HG02642 (cell line): Measurements from ENCODE around the gene CISTR.
A peak's percentile ranks its signal among the peaks of the same experiment; 100 is the strongest.

Experiments
- ATAC-seq: cut with Tn5 transposase; IDR thresholded peaks from one replicate; pipeline ENCODE4 v1.9.1; 2021; ENCODE audit warnings: mild to moderate bottlenecking; ENCODE audit not compliant: unreplicated experiment, poor library complexity

CISTR gene

DNA sequence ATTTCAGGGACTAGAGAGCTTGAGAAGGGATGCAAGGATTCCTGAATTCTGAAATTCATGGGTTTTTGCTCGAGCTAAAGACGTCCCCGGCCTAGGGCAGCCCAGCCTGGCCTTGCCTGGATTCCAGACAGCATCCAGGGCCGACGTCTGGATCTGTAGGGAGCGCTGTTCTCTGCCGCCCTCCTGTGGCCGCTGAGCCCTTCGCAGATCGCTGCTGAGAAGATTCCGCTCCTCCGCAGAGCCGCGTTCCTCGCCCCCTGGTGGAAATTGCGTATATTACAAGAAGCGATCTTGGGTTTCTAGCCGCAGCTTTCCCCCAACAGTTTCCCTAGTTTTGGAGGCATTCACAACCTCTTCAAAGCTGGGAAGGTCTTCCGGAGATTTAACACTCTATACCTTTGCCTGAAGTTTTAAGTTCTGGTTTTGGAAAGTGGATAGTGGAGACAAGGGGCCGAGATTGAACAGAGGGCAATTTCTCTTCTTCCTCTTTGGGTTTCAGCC is 5.1 kb downstream of the CISTR start:
- peak; percentile 47 for ATAC-seq

DNA sequence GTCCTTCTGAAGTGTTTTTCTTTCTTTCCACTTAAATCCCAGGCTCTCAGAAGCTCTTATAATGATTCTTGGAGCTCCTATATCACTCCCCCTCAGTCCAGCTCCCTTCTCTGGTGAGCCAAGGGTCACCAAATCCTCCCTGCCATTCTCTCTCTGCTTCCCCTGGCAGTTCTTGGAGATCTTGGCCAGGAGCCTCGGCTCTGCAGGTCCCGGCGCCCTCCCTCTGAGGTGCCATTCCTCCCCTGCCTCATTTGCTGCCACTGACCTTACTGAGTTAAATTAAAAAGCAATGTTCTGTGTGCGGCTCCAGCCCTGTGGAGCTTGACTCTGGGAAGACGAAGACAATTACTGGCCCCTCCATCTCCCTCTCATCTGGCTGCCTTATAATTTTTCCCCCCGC is 7.0 kb downstream of the CISTR start:
- ATAC-seq, result no peak

DNA sequence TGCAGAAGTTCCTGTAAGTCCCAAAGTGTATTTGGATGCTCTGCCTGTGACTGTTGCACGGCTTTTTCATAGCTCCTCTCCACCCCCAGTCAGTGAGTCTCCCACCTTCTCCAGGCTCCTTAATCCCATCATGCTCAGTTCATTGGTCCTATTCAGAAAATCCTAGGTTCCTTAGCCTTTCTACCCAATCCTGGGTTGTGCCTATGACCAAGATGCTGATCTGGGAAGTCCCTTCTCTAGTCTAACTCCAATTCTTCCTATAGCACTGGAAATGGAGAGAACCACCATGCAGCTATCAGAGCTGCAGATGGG is 7.7 kb downstream of the CISTR start:
- no peak for ATAC-seq

DNA sequence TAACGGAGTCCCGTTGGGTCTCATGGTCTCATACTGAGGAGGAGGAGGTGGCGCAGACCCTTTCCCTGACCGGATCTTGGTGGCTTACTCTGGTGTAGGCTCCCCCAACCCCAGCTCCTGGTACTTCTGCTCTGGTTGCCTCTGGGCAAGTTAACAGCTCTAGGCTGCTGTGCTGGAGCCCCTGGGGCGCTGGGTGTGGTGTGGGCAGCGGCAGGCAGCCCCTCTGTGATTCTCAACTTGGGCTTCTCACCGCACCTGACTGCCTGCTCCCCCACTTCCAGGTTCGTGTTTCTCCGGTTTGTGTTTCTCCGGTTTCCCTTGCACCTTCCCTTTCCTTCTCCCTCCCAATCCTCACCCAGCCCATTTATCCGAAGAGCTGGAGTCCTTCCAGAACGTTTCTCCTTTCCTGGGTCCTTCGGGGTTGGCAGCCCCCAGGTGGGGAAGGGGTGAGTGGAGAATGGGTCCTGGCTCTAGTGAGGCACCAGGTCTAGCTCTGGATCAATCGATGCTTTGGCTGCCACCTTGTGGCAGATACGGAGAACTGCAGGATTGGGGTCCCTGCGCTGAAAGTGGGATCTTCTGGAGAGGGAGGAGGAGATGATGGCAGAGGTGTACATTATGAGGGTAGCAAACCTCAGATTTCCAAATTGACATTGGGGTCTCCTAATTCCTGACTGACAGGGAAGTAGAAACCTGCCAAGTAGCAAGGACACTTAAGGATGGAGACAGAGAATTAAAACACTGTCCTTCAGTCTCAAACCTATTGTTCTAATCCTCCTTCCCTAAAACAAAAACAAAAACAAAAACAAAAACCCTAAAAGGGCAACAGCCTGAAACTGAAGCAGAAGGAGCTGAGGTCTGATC is 8.3 kb downstream of the CISTR start:
- ATAC-seq, result peak; percentile 52

DNA sequence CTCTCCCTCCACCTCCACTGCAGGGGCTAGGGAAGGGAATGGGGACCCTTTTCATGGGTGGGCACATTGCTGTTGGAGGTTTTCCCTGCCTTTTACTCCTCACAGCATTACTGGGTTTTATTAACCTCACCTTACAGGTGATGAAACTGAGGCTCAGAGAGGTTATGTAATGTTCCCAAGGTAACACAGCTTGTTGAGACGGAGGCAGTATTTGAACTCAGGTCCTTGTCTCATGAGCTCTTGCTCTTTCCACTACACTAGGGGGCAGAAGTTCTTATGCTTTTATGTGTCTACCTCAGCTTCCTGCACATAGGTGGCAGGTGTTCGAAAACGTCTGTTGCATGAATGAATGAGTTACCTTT is 11.7 kb downstream of the CISTR start:
- ATAC-seq, result no peak

DNA sequence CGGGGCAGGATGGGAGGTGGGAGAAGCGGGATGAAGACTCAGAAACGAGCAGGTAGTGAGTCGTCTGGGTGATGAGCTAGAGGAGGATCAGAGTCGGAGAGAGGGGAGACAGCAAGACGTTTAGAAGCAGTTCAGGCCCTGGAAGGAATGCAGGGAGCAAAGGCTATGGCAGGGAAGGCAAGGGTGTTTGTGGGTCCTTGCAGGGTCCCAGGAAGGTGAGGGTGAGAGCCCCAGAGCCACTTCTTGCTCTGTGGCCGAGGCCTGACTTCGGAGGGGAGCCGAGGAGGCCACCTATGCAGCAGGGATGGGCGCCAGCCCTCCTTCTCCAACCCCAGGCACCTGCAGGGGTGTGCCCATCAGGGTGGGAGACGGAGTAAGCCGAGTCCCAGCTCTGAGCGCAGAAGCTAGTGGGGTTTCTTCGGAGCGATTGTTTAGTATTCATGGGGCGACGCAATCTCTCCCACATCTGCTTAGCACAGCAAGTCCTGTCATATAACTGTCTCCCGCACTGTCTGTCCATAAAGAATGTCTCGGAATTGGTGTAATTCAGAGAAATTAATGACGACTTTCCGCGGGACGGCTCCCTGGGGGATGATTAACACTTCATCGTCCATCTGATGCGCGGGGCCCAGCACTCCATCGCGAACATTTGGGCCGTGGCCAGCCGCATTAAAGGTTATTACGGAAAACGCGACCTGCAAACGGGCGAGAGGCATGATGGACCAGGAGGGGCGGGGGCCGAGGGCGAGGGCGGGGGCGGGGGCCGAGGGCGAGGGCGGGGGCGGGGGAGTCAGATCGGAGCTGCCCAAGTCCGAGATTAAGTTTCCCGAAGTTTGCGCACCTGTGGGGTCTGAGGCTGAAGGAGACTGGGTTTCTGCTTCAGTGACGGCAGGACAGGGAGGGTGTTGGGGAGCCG is 12.3 kb downstream of the CISTR start:
- ATAC-seq, result no peak

DNA sequence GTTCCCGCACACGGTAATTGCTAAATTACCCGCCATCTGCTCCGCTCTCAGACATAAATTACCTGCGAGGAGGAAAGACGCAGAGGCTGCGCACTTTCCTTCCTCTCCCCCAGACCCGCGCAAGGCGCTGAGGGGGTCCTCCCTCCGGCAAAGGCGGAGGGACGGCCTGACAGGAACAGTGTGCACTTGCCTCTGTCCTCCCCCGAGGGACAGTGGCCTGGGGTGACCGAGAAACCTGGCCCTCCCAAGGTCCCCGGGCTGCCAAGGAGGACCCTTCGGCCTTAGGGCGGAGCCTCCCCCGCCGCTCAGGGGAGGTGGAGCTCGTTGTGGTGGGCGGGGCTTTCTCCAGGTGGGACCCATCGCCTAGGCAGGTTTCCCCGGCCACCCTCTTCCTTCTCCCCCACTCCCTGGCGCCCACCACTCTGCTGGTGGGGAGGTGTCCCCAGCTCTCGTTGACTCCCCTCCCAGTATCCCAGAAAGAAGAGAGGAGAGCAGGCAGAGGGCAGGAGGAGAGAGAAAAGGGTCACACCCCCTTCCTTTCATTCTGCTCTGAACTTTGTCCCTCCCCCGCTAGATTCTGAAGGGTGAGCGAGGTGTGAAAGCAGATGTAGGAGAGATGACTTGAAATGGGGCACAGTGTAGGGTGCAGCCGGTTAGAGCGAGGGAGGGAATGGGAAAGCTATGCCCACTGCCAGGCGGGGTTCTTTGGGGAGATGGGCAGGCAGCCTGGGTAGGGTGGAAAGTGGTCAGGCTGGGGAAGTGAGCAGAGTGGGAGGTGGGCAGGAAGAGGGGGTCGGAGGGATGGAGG is 13.2 kb downstream of the CISTR start:
- ATAC-seq, result no peak

DNA sequence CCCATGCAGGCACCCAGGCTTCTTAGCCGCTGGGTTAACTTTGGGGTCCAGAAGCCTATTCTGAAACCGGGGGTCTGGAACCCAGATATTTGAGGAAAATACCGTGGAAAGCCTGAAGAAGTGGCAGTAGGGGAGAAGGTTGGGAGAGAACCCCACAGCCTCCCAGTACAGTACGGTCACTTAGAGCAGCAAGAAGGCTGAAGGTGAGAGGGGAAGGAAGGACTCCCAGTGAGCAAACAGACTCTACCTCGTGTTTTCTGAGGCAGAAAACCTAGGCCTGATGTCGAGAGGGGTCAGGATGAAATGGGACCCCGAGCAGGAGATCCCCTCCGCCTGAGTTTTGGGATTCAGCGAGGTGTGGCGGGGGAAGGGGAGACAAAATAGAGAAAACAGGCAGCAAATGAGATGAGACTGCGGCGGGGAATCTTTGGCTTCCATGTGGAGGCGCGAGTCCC is 13.8 kb downstream of the CISTR start:
- ATAC-seq, result no peak

DNA sequence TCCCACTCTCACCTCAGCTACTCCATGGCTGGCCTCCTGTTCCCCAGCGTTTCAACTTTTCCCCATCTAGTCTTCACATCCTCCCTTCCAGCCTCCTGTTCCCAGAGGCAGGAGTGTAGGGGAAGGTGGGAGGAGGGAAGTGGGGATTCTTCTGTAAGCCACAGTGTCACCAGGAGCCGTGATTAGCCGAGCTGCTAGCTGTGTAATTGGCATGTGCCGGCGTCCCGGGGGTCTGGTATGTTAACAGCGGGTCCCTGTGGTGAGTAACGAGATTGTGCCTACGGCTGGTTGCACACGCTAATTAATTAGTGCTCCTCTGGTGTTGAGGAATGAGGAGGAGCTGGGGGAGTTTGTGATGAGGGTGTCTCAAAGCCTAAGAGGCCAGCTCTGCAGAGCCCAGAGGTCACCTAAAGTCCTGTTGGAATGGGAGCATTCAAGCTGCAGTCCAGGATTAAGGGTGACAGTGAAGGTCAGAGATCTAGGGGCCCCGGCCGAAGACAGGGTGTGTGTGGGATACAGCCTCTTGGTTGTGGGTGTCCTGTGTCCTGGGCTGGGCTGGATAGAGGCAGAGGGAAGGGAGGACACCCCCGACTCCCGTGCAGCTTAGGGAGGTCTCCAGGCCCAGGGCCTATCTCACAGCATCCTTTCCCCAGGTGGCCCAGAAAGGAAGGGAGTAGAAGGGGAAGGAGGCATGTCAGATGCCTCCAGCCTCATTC is 14.5 kb downstream of the CISTR start:
- no peak for ATAC-seq

DNA sequence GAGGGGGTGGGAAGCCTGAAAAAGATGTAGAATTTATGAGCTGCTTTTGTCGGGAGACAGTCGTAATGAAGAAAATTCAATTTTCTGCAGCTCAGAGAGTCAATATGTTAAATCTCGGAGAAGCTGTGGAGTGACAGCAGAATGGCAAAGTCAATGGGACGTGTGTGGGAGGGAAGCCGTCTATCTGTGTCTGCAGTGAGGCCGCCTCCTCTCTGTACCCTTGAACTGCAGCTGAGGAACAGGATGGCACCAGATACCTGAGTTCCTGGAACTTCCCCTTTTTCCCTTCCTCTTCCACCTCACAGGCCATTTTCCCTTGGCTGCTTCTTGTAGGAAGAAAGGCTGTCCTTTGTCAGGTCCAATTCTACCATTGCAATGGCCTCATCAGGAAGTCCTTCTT is 15.2 kb downstream of the CISTR start:
- ATAC-seq, result no peak

DNA sequence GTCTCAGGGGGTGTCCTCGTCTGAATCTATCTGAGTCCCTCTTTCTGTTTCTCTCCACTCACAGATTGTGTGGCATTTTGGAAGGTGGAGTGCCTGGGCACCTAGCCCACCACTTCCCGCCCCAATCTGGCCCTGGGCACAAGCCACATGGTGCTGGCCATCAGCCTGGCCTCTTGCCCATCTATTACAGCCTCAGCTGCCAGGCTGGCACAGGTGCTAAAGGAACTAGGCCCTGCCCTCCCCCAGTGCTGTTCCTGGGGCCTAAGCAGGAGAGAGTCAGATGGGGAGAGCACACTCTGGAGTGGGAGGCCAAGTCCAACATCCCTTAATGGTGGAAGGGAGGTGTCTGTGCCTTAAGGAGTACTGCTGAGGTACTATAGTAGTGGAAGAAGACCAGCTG is 16.2 kb downstream of the CISTR start:
- no peak for ATAC-seq

DNA sequence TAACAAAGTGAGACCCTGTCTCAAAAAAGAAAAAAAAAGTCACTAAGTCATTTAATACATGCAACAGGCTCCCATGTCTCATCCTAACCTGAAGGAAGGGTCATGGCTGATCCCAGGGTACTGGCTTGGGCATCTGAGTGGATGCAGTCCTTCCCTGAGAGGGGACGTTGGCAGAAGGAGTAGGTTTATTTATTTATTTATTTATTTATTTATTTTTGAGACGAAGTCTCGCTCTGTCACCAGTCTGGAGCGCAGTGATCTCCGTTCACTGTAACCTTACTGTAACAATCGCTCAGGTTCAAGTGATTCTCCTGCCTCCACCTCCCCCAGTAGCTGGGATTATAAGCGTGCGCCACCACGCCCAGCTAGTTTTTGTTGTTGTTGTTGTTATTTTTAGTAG is 17.4 kb downstream of the CISTR start:
- no peak for ATAC-seq

DNA sequence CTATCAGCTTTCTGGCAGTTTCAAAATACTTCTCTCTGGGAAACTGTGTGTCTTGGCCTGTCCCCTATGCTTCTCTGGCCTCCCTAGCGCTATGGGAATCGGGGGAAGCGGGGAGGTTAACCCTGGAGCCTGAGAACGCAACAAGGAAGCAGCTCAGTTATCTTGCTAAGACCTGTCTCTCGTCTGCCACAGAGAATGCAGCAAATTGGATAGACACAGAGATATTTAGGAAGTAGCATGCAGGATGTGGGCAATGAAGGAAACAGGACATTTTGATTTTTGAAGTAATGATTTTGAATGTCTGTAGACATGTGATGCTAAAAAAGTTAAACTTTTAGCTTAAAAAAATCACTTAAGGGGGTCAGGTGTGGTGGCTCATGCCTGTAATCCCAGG is 18.0 kb downstream of the CISTR start:
- no peak for ATAC-seq

DNA sequence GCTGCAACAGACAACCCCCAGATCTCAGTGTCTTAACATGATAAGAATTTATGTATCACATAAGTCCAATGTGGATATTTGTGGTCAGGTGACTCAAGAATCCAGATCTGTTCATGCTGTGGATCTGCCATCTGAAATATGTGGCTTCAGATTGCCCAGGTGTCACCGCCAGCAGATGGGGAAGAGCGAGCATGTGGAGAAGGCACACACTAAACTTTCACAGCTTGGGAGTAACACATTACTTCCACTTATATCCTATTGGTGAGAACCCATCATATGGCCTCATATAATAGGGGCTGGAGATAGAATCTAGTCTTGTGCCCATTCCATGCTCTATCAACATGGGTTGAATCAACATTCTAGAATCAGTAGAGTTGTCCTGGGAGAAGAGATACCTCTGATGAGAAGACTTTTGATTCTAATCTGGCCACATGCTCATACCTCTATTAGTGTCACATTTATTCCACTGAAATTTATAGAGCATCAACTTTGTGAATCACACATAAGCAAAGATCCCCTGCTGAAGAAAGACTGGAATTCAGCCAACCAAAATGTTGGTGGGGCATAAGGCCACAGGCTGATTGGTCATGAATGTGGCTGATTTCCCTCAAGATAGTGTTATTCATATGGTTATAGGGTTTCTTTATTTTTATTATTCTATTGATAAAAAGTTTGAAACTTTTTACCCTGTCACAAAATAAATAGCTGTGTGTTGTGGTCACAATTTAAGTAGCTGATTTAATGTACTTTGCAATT is 18.6 kb downstream of the CISTR start:
- no peak for ATAC-seq

DNA sequence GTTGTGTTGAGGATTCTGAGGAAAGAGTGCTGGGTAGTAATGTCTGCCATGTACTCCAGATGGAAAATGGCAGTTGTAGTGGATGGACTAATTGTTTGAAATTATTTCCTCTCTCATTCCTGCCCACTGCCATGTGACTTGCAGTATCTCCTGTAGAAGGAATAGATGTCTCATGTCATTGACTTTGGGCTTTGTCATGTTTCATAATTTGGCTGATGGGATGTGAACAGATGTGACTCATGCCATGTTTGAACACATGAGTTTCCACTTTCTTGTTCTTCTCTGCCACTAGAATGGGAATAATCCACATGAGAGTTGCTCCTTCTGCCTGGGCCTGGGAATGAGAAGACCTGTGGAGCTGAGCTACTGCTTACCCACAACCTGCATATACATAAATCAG is 22.1 kb downstream of the CISTR start:
- ATAC-seq, result no peak

DNA sequence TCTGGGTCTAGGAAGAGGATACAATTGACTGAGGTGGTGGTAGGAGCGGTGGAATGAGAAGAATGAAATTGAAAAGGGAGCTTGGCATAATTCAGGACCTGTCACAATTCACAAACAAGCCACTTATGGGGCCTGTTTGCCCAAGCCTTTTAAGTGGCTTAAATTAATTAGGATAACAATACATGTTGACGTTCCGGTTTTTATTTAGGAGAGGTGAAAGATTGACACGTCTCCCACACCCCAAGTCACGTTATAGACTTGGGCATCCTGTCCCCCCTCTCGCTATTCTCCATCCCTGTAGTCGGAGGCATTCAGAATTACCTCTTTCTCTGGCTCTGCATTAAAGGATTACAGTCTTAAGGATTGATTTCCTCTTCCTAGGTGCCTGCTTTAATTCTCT is 23.6 kb downstream of the CISTR start:
- no peak for ATAC-seq

DNA sequence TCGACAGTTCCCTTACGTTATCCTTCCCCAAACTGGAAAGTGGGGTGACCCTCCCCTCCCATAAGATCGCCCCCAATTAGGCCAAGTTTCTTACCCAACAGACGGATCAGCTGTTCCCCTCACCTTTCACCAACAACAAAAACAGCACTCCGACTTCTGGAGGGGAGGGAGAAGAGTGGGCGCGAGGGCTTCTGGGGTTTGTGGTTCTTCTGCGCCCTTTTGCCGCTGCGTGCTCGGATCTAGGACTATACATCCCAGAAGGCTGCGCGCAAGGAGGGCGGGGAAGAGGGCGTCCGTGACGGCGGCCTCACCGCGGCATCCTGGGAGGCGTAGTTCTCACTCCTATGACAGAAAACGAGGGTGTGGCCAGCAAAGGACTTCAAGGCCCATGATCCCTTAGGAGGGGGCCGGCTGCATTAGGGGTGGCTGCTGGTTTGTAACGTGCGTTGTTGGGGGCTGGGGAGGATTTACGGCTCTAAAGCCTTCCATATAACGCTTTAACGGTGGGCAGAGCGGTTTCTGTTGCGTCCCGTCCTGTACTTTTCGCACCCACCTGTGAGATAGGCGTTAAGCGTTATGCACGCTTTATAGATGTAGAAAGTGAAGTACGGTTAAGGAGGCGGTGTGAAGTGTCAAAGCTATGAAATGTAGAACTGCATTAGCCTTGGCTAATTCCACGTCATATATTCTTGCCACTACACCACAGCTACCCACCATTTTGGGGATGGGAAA is 24.3 kb downstream of the CISTR start, which contains the start of gene CALCOCO1:
CALCOCO1 (minus strand) TSS at position 143 of the 732 bp plus-strand sequence. CDS start 2,210 bp downstream, outside the sequence.
- peak; percentile 99 for ATAC-seq

DNA sequence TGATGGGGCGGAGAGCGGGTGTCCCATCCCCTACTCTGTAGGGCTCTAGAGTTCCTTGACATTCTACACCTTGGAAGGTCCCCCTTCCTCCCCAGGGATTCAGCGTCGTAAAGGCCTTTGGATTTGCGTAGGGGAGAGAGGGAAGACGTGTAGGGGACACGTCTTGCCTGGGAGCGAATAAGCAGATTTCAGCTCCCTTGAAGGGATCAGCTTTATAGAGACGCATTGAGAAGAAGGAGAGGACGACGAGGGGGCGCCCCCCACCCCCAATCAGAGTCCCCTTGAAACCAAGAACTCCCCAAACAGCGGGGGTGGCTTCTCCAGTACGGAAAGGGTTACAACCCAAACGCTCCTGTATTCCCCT is 24.9 kb downstream of the CISTR start:
- no peak for ATAC-seq

DNA sequence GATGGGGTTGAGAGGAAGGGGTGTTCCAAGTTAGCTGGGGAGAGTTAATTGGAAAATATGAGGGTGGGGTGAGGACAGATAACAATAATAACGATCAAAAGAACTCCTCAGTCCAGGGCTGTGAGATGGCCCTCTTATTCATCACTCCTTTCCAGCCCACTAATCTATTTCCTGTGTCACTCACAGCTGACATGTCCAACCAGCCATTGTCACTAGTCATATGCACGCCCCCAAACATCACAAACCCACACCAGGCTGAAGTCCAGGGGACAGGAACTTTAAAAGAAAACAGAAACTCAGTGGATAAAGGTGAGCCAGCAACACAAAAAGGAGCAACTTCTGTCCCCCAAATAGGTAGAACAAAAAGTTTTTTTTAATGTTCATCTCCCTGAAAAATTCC is 25.4 kb downstream of the CISTR start:
- ATAC-seq, result no peak
